ENCODE measurements around the gene SESN2. TPM values are rescaled to one million over a fixed set of nuclear protein-coding genes. Genes with fewer than 3 reads are reported as not detected.

SESN2 gene
- total and polyA plus RNA-seq, 7 experiments from 2014 or later = 2.3 to 50.7 (median 5.5) TPM

- Mint-ChIP-seq H3K4me1 (peaks cover 0 to 8% (median 0%) of the 10 kb centered on the region in 7 donors), H3K27ac (no peak overlapping the region), H3K9me3 (no peaks in the 10 kb centered on the region), H3K36me3 (peaks cover 10 to 47% (median 13%) of the 10 kb centered on the region in 5 donors), H3K4me3 (no peak overlapping the region), H3K27me3 (no peaks in the 10 kb centered on the region)
- Histone ChIP-seq H3K9me3 (ENCODE audit: control insufficient read depth in 2 of 3, low read length in 3 of 3) (no peaks in the 10 kb centered on the region), H3K27me3 (ENCODE audit: control insufficient read depth in 2 of 2, insufficient read depth in 2 of 2, low read length in 2 of 2) (no peaks in the 10 kb centered on the region), H3K36me3 (ENCODE audit: control insufficient read depth in 2 of 3, insufficient read depth in 3 of 3, low read length in 3 of 3) (peaks cover 0 to 40% (median 0%) of the 10 kb centered on the region in 3 experiments), H3K4me3 (ENCODE audit: low read length) (no peak overlapping the region), H3K27ac (ENCODE audit: low read depth, low read length) (no peak overlapping the region), H3K4me1 (ENCODE audit: control insufficient read depth in 2 of 2, insufficient read depth in 2 of 2, low read length in 2 of 2) (no peaks in the 10 kb centered on the region)
- ChIA-PET POLR2A (no interaction called here), CTCF (no interaction called here)
- intact Hi-C loops (cut with micrococcal nuclease) = no loop called here
- DNase-seq = no peak
- ATAC-seq = no peak
Measured at GRCh38 chr1:28278763-28279162, 19.4 kb downstream of the SESN2 start.

DNA sequence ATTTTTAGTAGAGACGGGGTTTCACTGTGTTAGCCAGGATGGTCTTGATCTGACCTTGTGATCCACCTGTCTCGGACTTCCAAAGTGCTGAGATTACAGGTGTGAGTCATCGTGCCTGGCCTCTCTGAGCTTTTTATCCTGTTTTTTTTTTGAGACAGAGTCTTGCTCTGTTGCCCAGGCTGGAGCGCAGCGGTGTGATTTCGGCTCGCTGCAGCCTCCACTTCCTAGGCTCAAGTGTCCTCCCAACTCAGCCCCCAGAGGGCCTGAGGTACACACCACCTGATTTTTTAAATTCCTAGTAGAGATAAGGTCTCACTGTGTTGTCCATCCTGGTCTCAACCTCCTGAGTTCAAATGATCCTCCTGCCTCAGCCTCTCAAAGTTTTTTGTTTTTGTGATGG, 20.4 kb downstream of the SESN2 start:
- no peaks in the 10 kb centered on the region for H3K9me3 Mint-ChIP-seq
- ChIA-PET CTCF (no interaction called here), POLR2A (no interaction called here)
- DNase-seq (no peak), ATAC-seq (no peak)
- H3K27ac Mint-ChIP-seq = peak overlapping the region in 1 of 9 donors; percentile 74
- H3K4me1 ChIP-seq (ENCODE audit: control insufficient read depth in 2 of 2, insufficient read depth in 2 of 2, low read length in 2 of 2) = no peaks in the 10 kb centered on the region
- peaks cover 0 to 8% (median 0%) of the 10 kb centered on the region in 7 donors for H3K4me1 Mint-ChIP-seq
- H3K36me3 ChIP-seq (ENCODE audit: control insufficient read depth in 2 of 3, insufficient read depth in 3 of 3, low read length in 3 of 3) = peaks cover 0 to 31% (median 0%) of the 10 kb centered on the region in 3 experiments
- no peaks in the 10 kb centered on the region for H3K27me3 ChIP-seq (ENCODE audit: control insufficient read depth in 2 of 2, insufficient read depth in 2 of 2, low read length in 2 of 2)
- no peaks in the 10 kb centered on the region for H3K9me3 ChIP-seq (ENCODE audit: control insufficient read depth in 2 of 3, low read length in 3 of 3)
- no peak overlapping the region for H3K27ac ChIP-seq (ENCODE audit: low read depth, low read length)
- H3K4me3 ChIP-seq (ENCODE audit: low read length) = no peak overlapping the region
- no peaks in the 10 kb centered on the region for H3K27me3 Mint-ChIP-seq
- H3K4me3 Mint-ChIP-seq = no peak overlapping the region
- H3K36me3 Mint-ChIP-seq = peaks cover 10 to 46% (median 13%) of the 10 kb centered on the region in 5 donors
- intact Hi-C loops (cut with micrococcal nuclease) = no loop called here

- ChIA-PET POLR2A (no interaction called here), CTCF (no interaction called here)
- Mint-ChIP-seq H3K27me3 (no peaks in the 10 kb centered on the region), H3K9me3 (no peaks in the 10 kb centered on the region), H3K27ac (no peak overlapping the region), H3K4me3 (no peak overlapping the region), H3K4me1 (peaks cover 0 to 10% (median 0%) of the 10 kb centered on the region in 7 donors), H3K36me3 (peaks cover 6 to 39% (median 11%) of the 10 kb centered on the region in 5 donors)
- Histone ChIP-seq H3K27ac (ENCODE audit: low read depth, low read length) (no peak overlapping the region), H3K9me3 (ENCODE audit: control insufficient read depth in 2 of 3, low read length in 3 of 3) (no peaks in the 10 kb centered on the region), H3K27me3 (ENCODE audit: control insufficient read depth in 2 of 2, insufficient read depth in 2 of 2, low read length in 2 of 2) (no peaks in the 10 kb centered on the region), H3K36me3 (ENCODE audit: control insufficient read depth in 2 of 3, insufficient read depth in 3 of 3, low read length in 3 of 3) (peaks cover 0 to 28% (median 0%) of the 10 kb centered on the region in 3 experiments), H3K4me1 (ENCODE audit: control insufficient read depth in 2 of 2, insufficient read depth in 2 of 2, low read length in 2 of 2) (no peaks in the 10 kb centered on the region), H3K4me3 (ENCODE audit: low read length) (no peak overlapping the region)
- intact Hi-C loops (cut with micrococcal nuclease) = no loop called here
- no peak for DNase-seq
- ATAC-seq = peak; percentile 30
Measured at GRCh38 chr1:28280501-28280900, 21.2 kb downstream of the SESN2 start.

DNA sequence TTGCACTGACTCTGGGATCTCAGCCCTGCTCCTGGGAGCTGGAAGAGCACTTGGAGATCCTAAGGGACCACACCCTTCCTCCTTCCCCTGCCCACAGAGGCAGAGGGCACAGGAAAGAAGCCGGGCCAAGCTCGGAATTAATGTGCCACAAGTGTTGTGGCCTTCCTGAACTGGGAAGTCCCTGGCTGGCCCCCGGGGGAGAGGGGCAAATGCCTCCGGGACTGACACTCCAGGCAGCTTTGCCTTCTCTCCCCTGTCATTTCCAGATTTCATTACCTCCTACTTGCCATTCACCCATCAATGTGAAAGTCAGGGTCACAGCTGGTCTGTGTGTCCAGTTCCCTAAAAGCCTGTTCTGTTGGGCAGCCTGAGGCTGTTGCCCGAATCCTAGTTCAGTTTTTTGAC, 21.7 kb downstream of the SESN2 start:
- POLR2A ChIA-PET = interaction anchor here (0.7 kb wide), 1 partner anchor 69 kb away, joined by 4 read pairs; no protein-coding TSS in a partner anchor
- Histone ChIP-seq H3K36me3 (ENCODE audit: control insufficient read depth in 2 of 3, insufficient read depth in 3 of 3, low read length in 3 of 3) (peaks cover 0 to 28% (median 0%) of the 10 kb centered on the region in 3 experiments), H3K27ac (ENCODE audit: low read depth, low read length) (no peak overlapping the region), H3K4me3 (ENCODE audit: low read length) (no peak overlapping the region), H3K9me3 (ENCODE audit: control insufficient read depth in 2 of 3, low read length in 3 of 3) (no peaks in the 10 kb centered on the region), H3K27me3 (ENCODE audit: control insufficient read depth in 2 of 2, insufficient read depth in 2 of 2, low read length in 2 of 2) (no peaks in the 10 kb centered on the region), H3K4me1 (ENCODE audit: control insufficient read depth in 2 of 2, insufficient read depth in 2 of 2, low read length in 2 of 2) (no peaks in the 10 kb centered on the region)
- ATAC-seq (no peak), DNase-seq (no peak)
- Mint-ChIP-seq H3K27me3 (peaks cover 0 to under 1% (median 0%) of the 10 kb centered on the region in 5 donors), H3K9me3 (no peaks in the 10 kb centered on the region), H3K4me1 (peaks cover 0 to 10% (median 0%) of the 10 kb centered on the region in 7 donors), H3K4me3 (no peak overlapping the region), H3K36me3 (peaks cover 6 to 39% (median 11%) of the 10 kb centered on the region in 5 donors), H3K27ac (peak overlapping the region in 1 of 9 donors; percentile 41)
- CTCF ChIA-PET = no interaction called here
- intact Hi-C loops (cut with micrococcal nuclease) = no loop called here

- Mint-ChIP-seq H3K27ac (no peak overlapping the region), H3K27me3 (peaks cover 0 to 2% (median 0%) of the 10 kb centered on the region in 5 donors), H3K36me3 (peaks cover 6 to 39% (median 11%) of the 10 kb centered on the region in 5 donors), H3K4me3 (no peak overlapping the region), H3K9me3 (no peaks in the 10 kb centered on the region), H3K4me1 (peaks cover 0 to 10% (median 0%) of the 10 kb centered on the region in 7 donors)
- ATAC-seq (no peak), DNase-seq (no peak)
- Histone ChIP-seq H3K27ac (ENCODE audit: low read depth, low read length) (no peak overlapping the region), H3K36me3 (ENCODE audit: control insufficient read depth in 2 of 3, insufficient read depth in 3 of 3, low read length in 3 of 3) (peaks cover 0 to 28% (median 0%) of the 10 kb centered on the region in 3 experiments), H3K4me3 (ENCODE audit: low read length) (no peak overlapping the region), H3K4me1 (ENCODE audit: control insufficient read depth in 2 of 2, insufficient read depth in 2 of 2, low read length in 2 of 2) (no peaks in the 10 kb centered on the region), H3K27me3 (ENCODE audit: control insufficient read depth in 2 of 2, insufficient read depth in 2 of 2, low read length in 2 of 2) (no peaks in the 10 kb centered on the region), H3K9me3 (ENCODE audit: control insufficient read depth in 2 of 3, low read length in 3 of 3) (no peaks in the 10 kb centered on the region)
- POLR2A ChIA-PET = interaction anchor here (0.7 kb wide), 1 partner anchor 22 kb away, joined by 3 read pairs; no protein-coding TSS in a partner anchor
- CTCF ChIA-PET = no interaction called here
- intact Hi-C loops (cut with micrococcal nuclease) = no loop called here
Measured at GRCh38 chr1:28281608-28282425, 22.5 kb downstream of the SESN2 start.

- Mint-ChIP-seq H3K4me3 (no peak overlapping the region), H3K9me3 (no peaks in the 10 kb centered on the region), H3K36me3 (peaks cover 6 to 36% (median 11%) of the 10 kb centered on the region in 5 donors), H3K27ac (peak overlapping the region in 2 of 9 donors; percentile 16 to 65), H3K27me3 (peaks cover 0 to 2% (median 0%) of the 10 kb centered on the region in 5 donors), H3K4me1 (peaks cover 0 to 12% (median 0%) of the 10 kb centered on the region in 7 donors)
- ATAC-seq = peak; percentile 42
- no peak overlapping the region for H3K27ac ChIP-seq (ENCODE audit: low read depth, low read length)
- no peaks in the 10 kb centered on the region for H3K4me1 ChIP-seq (ENCODE audit: control insufficient read depth in 2 of 2, insufficient read depth in 2 of 2, low read length in 2 of 2)
- no peaks in the 10 kb centered on the region for H3K9me3 ChIP-seq (ENCODE audit: control insufficient read depth in 2 of 3, low read length in 3 of 3)
- no peaks in the 10 kb centered on the region for H3K27me3 ChIP-seq (ENCODE audit: control insufficient read depth in 2 of 2, insufficient read depth in 2 of 2, low read length in 2 of 2)
- no peak overlapping the region for H3K4me3 ChIP-seq (ENCODE audit: low read length)
- POLR2A ChIA-PET = no interaction called here
- no peak for DNase-seq
- peaks cover 0 to 23% (median 0%) of the 10 kb centered on the region in 3 experiments for H3K36me3 ChIP-seq (ENCODE audit: control insufficient read depth in 2 of 3, insufficient read depth in 3 of 3, low read length in 3 of 3)
- CTCF ChIA-PET = no interaction called here
- intact Hi-C loops (cut with micrococcal nuclease) = no loop called here
Measured at GRCh38 chr1:28282426-28283407, 23.4 kb downstream of the SESN2 start.
